Small intestine (tissue), 7 donors: ENCODE data around the gene PIP5K1C. TPM values are rescaled to one million over a fixed set of nuclear protein-coding genes. Genes with fewer than 3 reads are reported as not detected.
A peak's percentile ranks its signal among the peaks of the same experiment; 100 is the strongest.

ENCODE experiments used
- DNase-seq, 2 donors: peaks; one replicate each; pipeline versions ENCODE4 v3.0.0 to v3.0.0-alpha.2; 2013
- FAIRE-seq: peaks from 2 replicates; lab custom pipeline; 2012; peaks lifted over from hg19 to GRCh38; lab: Jason Lieb, UNC
- H3K27ac ChIP-seq, 3 donors: one replicate each; pipeline ENCODE4 v1.5.1; 2013; ENCODE audit warnings: low read length in 2 of 3, mild to moderate bottlenecking in 2 of 3, control low read depth in 1 of 3, inconsistent platforms in 1 of 3, low read depth in 1 of 3, moderate library complexity in 1 of 3
- H3K27me3 ChIP-seq, 3 donors: one replicate each; pipeline ENCODE4 v1.6.1; 2013; ENCODE audit warnings: low read length in 3 of 3, inconsistent platforms in 1 of 3; ENCODE audit not compliant: control insufficient read depth in 3 of 3, insufficient read depth in 3 of 3
- H3K36me3 ChIP-seq, 3 donors: one replicate each; pipeline ENCODE4 v1.6.1; 2013; ENCODE audit warnings: low read length in 3 of 3, inconsistent platforms in 1 of 3, low read depth in 1 of 3, mild to moderate bottlenecking in 1 of 3, moderate library complexity in 1 of 3; ENCODE audit not compliant: control insufficient read depth in 3 of 3, insufficient read depth in 2 of 3
- H3K4me1 ChIP-seq, 3 donors: one replicate each; pipeline ENCODE4 v1.6.1; 2013; ENCODE audit warnings: low read length in 2 of 3, inconsistent platforms in 1 of 3, low read depth in 1 of 3, mild to moderate bottlenecking in 1 of 3, moderate library complexity in 1 of 3; ENCODE audit not compliant: control insufficient read depth in 3 of 3, insufficient read depth in 2 of 3
- H3K4me3 ChIP-seq, 3 donors: one replicate each; pipeline ENCODE4 v1.5.1; 2013; ENCODE audit warnings: low read length in 3 of 3, control low read depth in 1 of 3, inconsistent platforms in 1 of 3, low read depth in 1 of 3, mild to moderate bottlenecking in 1 of 3, moderate library complexity in 1 of 3
- H3K9me3 ChIP-seq, 2 donors: one replicate each; pipeline ENCODE4 v1.6.1; 2013; ENCODE audit warnings: low read depth in 1 of 2, low read length in 1 of 2; ENCODE audit not compliant: control insufficient read depth in 2 of 2, insufficient read depth in 1 of 2
- WGBS, 3 donors: extraction: QIAGEN DNeasy Blood & Tissue Kit; methylation state at CpG; one replicate each; pipeline ENCODE4 v1.1.7; 2013; 5-methylcytosine and 5-hydroxymethylcytosine counted together
- polyA plus RNA-seq, 4 donors: library from polyadenylated mRNA; stranded (reverse) in 3 of 4; unstranded in 1 of 4; fragments of 200-250 nt in 3 of 4; fragments of 120-200 nt in 1 of 4; gene quantifications; one replicate each; pipeline versions ENCODE4 v1.2.1 to v1.2.3, GENCODE V29; 2013
- donor health status: healthy with polysubstance abuse.
- donor health status: control.
- donor health status: control.
- donor health status: Bipolar disorder and iron deficiency.
- donor health status: healthy.

The PIP5K1C gene
- polyA plus RNA-seq, 4 donors: 7.3 to 19.5 (median 13.5) TPM

DNA sequence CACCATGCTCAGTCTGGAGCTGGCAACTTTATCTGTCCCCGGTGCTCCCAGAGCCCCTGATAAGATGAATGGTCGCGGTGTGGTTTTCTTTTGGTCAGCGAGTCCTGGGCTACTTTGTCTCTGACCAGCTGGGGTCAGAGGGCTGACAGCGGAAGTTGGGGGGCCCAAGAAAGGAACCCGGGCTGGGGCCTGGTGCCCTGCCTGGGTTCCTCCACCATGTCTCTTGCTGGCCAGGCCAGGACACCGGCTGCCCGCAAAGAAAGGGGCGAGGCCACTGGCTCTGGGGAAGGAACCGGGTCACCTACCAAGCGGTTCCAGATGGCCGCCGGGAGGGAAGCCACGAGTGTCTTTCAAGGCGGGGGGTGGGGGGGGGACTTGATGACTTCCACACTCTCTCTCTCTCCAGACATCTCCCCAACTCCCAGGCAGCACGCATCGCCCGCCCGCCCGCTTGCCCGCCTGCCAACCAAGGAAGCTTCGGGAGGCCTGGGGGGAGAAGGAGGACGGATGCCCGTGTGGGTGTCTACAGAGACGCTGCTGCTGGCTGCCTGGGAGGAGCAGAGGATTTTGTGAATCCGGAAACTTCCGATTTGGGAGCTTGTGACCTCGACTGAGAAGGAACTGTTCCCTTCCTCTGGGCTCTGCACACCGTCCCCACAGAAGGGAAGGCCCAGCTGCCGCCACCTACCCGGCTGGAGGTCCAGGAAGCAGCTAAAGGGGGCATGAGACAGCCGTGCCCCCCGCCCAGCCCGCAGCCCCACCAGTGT, 1.1 kb downstream of the PIP5K1C start:
- 7 to 10% (median 8%) methylated on average over 20 to 34 of the region's 34 CpGs for WGBS, 3 donors
- no peaks in the 10 kb centered on the region for H3K9me3 ChIP-seq
- DNase-seq: peak; percentile 24 to 45
- peak overlapping the region; percentile 77 to 96 (median 84) for H3K4me3 ChIP-seq
- H3K4me1 ChIP-seq: peaks cover 0 to 12% (median 0%) of the 10 kb centered on the region in 3 donors
- no peak for FAIRE-seq
- H3K36me3 ChIP-seq: peaks cover 0 to 20% (median 0%) of the 10 kb centered on the region in 3 donors
- no peaks in the 10 kb centered on the region for H3K27me3 ChIP-seq
- peak overlapping the region; percentile 34 to 74 (median 45) for H3K27ac ChIP-seq

DNA sequence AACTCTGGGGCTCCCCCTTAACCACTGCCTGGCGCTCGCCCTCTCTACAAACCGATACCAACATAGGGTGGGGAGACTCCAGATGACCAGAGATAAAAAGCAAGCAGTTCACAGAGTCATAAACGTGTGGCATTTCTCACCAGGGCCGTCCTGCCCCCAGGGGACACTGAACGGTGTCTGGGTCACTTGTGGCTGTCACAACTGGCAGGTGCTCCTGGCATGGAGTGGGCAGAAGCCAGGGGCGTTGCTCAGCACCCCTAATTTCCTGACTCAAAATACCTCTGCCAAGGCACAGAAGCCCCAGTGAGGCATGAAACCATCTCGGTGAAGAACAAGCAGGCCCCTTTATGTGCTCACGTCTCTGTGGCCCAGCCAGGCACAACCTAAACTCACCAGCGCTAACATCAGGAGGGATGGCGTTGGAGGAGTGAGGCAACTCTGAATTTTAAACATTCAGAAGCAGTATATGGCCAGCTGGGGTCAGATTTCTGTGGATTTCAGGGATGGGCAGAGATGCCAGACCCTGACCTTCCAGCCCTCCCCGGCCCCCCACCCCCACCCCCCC, 1.8 kb downstream of the PIP5K1C start:
- Histone ChIP-seq H3K4me3 (no peak overlapping the region), H3K36me3 (peaks cover 0 to 20% (median 0%) of the 10 kb centered on the region in 3 donors), H3K4me1 (peaks cover 0 to 12% (median 0%) of the 10 kb centered on the region in 3 donors), H3K27ac (no peak overlapping the region), H3K9me3 (no peaks in the 10 kb centered on the region), H3K27me3 (no peaks in the 10 kb centered on the region)
- WGBS, 3 donors: 46 to 53% (median 49%) methylated on average over 12 of the region's 12 CpGs
- FAIRE-seq (no peak), DNase-seq (no peak)

DNA sequence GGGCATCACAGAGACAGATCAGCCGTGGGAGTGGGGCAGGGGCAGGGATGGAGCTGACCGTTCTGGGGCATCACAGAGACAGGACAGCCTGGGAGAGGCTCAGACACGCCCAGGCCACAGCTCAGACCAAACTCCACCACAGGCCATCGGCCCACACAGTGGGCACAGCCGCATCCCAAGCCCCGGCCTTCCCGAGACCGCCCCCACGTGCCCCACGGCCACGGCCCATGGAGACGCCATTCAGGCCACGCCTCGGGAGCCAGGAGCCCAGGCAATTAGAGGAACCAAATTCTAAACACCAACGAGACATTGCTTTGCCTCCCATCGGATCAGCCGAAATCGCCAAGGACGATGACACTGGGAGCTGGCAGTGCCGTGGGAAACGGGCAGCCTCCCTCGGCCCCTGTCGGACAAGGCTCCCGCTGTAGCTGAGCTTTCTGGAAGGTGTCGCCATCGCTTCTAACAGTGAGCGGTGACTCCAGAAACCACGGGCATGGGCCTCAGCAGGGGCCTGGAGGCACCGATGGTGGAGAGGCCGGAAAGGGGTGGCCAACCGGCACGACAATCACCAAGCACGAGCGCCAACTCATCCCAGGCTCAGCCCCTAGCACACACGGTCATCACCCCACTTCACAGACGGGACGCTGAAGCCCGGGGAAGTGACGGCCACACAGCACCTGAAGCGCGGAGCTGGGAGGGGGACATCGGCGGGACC, 2.4 kb downstream of the PIP5K1C start:
- H3K36me3 ChIP-seq: peaks cover 0 to 26% (median 0%) of the 10 kb centered on the region in 3 donors
- peaks cover 0 to 12% (median 0%) of the 10 kb centered on the region in 3 donors for H3K4me1 ChIP-seq
- H3K27me3 ChIP-seq: no peaks in the 10 kb centered on the region
- FAIRE-seq: no peak
- H3K4me3 ChIP-seq: no peak overlapping the region
- no peaks in the 10 kb centered on the region for H3K9me3 ChIP-seq
- no peak for DNase-seq
- WGBS, 3 donors: 88 to 90% (median 89%) methylated on average over 39 to 43 of the region's 43 CpGs
- no peak overlapping the region for H3K27ac ChIP-seq

DNA sequence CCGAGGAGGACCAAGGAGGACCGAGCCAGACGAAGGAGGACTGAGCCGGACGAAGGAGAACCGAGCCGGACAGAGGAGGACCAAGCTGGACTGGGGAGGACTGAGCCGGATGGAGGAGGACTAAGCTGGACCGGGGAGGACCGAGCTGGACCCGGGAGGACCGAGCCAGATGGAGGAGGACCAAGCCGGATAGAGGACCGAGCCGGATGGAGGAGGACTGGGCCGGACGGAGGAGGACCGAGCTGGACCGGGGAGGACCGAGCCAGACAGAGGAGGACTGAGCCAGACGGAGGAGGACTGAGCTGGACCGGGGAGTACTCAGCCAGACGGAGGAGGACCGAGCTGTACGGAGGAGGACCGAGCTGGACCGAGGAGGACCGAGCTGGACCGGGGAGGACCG, 3.2 kb downstream of the PIP5K1C start:
- Histone ChIP-seq H3K36me3 (peaks cover 0 to 28% (median 0%) of the 10 kb centered on the region in 3 donors), H3K4me3 (no peak overlapping the region), H3K27me3 (no peaks in the 10 kb centered on the region), H3K9me3 (no peaks in the 10 kb centered on the region), H3K4me1 (peaks cover 0 to 12% (median 0%) of the 10 kb centered on the region in 3 donors), H3K27ac (no peak overlapping the region)
- WGBS, 3 donors: 93 to 94% (median 93%) methylated on average over 30 of the region's 30 CpGs
- DNase-seq (no peak), FAIRE-seq (no peak)

DNA sequence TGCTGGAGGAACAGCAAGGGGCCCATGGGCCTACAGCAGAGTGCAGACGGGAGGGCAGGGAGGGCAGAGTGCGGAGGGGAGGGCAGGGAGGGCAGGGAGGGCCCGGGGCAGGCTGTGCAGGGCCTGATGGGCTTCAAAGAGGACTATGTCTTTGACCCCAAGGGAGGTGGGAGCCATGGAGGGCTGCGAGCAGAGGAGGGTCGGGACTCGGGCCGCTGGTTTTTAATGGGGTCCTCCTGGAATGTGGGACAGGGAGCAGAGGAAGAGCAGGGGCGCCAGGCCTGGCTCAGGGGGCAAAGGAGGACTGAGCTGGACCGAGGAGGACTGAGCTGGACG, 3.6 kb downstream of the PIP5K1C start:
- no peak for DNase-seq
- no peaks in the 10 kb centered on the region for H3K27me3 ChIP-seq
- no peak for FAIRE-seq
- peaks cover 0 to 12% (median 0%) of the 10 kb centered on the region in 3 donors for H3K4me1 ChIP-seq
- H3K36me3 ChIP-seq: peaks cover 0 to 28% (median 0%) of the 10 kb centered on the region in 3 donors
- WGBS, 3 donors: 87 to 96% (median 87%) methylated on average over 8 to 10 of the region's 10 CpGs
- peaks cover 0 to 4% of the 10 kb centered on the region in 2 donors for H3K9me3 ChIP-seq
- H3K27ac ChIP-seq: no peak overlapping the region
- no peak overlapping the region for H3K4me3 ChIP-seq

DNA sequence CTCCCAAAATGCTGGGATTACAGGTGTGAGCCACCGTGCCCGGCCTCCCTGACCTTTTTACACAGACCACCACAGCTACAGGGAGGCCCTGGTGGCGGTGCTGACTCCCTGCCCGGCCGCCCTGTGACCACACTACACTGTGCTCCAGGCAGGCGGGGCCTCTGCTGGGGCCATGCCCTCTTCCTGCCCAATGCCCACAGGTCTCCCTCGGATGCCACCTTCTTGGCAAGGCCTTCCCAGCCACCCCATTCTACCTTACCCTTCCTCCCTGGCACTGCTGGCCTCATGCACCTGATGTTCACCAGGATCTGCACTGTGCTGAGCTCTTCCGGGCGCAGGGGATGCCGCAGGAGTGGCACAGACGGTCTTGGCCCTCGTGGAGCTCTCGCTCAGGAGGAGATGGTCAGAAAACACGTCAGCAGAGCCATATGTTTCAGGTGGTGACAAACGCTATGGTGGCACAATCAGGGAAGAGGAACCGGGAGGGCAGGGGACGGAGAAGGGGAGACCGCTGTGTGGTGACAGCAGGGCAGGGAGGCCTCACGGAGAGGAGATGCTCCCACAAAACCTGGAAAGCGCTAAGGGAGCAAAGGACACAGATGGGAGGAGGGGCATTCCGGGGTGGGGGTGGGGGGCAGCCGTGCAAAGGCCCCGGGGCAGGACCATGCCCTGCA, 4.1 kb downstream of the PIP5K1C start:
- H3K4me3 ChIP-seq: no peak overlapping the region
- peaks cover 0 to 12% (median 0%) of the 10 kb centered on the region in 3 donors for H3K4me1 ChIP-seq
- H3K27ac ChIP-seq: no peak overlapping the region
- DNase-seq: no peak
- peaks cover 0 to 30% (median 0%) of the 10 kb centered on the region in 3 donors for H3K36me3 ChIP-seq
- no peaks in the 10 kb centered on the region for H3K27me3 ChIP-seq
- peaks cover 0 to 7% of the 10 kb centered on the region in 2 donors for H3K9me3 ChIP-seq
- WGBS, 3 donors: 81 to 86% (median 85%) methylated on average over 22 to 23 of the region's 23 CpGs
- FAIRE-seq: no peak

DNA sequence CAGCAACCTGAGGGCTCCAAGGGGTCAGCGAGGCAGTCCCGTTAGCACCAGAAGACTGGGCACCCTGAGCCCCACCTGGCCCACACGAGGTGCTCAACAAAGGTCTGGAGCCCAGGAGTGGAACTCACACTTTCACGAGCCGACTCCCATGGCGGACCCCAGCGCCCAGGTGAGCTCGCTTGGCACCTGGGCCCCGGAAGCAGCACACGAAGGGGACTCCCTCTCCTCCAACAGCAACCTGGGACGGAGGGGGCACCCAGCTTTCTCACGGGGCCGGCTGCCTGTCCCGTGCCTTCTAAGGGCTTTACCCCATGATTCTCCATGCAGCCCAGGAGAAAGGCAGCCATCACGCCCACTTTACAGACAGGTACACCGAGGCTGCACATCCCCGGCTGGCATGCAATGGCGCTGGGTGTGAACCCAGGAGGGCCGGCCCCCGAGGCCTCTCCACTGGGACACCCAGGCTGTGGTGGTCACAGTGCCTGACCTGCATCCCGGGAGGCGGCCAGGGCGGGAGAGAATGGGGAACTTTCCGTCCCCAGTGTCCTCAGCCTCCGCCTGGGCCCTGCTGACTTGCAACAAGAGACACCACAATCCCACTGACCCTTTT, 5.0 kb downstream of the PIP5K1C start:
- Histone ChIP-seq H3K4me3 (no peak overlapping the region), H3K27ac (no peak overlapping the region), H3K9me3 (peaks cover 0 to 12% of the 10 kb centered on the region in 2 donors), H3K27me3 (no peaks in the 10 kb centered on the region), H3K4me1 (peaks cover 0 to 12% (median 0%) of the 10 kb centered on the region in 3 donors), H3K36me3 (peaks cover 0 to 34% (median 0%) of the 10 kb centered on the region in 3 donors)
- WGBS, 3 donors: 93 to 94% (median 93%) methylated on average over 23 to 25 of the region's 25 CpGs
- FAIRE-seq (no peak), DNase-seq (no peak)
